ENCODE measurements around the gene ZNF786.

DNA sequence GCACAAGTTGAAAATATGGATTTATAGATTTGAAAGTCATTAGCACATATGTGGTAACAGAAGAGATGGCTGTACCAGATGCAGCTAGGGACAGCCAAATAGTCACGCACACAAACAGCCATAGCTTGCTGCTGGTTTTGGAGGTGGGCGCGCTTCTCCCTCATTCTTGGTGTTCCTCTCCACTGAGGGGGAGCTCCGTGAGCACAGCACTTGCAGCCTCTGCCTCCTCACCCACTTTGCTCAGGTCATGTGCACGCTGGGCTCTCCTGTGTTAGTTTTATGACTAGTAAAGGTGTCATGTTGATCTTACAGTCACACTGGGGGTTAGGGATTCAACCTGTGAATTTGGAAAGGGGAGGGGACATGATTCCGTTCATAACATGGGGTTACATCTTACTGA is 8.5 kb upstream of the ZNF786 start:
- TF ChIP-seq, protein P1, sequence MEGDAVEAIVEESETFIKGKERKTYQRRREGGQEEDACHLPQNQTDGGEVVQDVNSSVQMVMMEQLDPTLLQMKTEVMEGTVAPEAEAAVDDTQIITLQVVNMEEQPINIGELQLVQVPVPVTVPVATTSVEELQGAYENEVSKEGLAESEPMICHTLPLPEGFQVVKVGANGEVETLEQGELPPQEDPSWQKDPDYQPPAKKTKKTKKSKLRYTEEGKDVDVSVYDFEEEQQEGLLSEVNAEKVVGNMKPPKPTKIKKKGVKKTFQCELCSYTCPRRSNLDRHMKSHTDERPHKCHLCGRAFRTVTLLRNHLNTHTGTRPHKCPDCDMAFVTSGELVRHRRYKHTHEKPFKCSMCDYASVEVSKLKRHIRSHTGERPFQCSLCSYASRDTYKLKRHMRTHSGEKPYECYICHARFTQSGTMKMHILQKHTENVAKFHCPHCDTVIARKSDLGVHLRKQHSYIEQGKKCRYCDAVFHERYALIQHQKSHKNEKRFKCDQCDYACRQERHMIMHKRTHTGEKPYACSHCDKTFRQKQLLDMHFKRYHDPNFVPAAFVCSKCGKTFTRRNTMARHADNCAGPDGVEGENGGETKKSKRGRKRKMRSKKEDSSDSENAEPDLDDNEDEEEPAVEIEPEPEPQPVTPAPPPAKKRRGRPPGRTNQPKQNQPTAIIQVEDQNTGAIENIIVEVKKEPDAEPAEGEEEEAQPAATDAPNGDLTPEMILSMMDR (conservative IDR thresholded peaks at IDR 0.05; ENCODE audit: low read depth, low read length): no peak
- TF ChIP-seq EZH2phosphoT487 (IDR thresholded peaks at IDR 0.05; ENCODE audit: borderline replicate concordance, low read length): no peak
